Activated CD4-positive, CD25-positive, alpha-beta regulatory T cell treated with anti-CD3 and anti-CD28 coated beads, Interleukin-2, amount 50 U/mL, for 72 hours (primary cell): ENCODE results near the gene CDKL1.

Experiments used
- DNase-seq: peaks from one replicate; pipeline ENCODE4 v3.0.0; 2021

Gene CDKL1

GRCh38 chr14:50355692-50356091, 41.0 kb downstream of the CDKL1 start:
- DNase-seq, result no peak

DNA sequence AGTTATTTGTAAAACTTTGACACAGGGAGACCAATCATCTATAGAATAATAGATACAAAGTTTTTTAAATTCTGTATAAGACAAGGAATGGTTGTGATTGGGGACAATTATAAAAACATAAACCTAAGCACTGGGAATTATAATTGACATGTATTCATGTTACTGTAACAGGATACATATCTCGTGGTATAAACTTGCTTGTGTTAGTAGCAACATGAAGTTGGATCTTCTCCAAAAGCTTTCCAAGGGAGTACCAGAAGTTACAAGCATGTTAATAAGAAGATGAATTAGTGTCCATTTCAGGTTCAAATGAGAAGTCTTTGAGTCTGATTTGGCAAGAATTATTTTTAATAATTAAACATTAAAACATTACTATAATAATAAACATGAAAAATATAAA, 42.2 kb downstream of the CDKL1 start:
- DNase-seq, result no peak

DNA sequence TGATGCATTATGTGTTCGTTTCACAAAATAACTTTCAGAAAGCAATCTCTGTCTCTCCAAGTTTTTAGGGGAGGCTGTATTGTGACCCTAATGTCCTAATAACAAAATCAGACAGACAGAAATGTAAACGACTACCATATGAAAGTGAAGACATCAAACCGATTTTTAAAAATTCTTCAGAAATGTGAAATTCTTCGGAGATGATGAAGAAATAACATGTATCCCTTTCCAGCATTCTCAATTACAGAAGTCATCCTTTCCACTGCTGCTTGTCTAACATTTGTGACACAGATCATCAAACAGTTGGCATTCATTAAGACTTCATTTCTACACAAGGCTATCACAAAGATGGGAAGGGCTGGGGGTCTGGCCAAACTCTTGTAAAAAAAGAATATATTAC, 43.6 kb downstream of the CDKL1 start:
- DNase-seq, result no peak

- DNase-seq, result no peak
Observed at GRCh38 chr14:50352584-50352983, 44.1 kb downstream of the CDKL1 start.

- no peak for DNase-seq
Observed at GRCh38 chr14:50350975-50351374, 45.7 kb downstream of the CDKL1 start.

- no peak for DNase-seq
Observed at GRCh38 chr14:50348933-50349332, 47.7 kb downstream of the CDKL1 start.

DNA sequence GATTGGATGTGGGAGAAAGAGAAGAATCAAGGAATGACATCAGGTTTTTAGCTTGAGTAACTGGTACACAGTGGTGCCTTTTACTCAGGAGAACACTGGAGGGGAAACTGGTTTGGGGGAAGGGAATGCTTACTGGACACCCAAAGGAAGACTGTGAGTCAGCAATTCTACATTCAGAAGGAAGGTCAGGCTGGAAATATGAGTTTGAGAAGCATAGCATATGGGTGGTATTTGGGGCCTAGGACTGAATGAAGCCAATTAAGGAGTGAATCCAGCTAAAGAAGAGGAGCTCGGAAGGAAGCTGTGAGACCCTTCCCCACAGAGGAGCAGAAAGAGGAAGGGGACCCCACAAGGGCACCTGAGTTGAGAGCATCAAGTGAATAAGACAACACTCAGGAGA, 49.2 kb downstream of the CDKL1 start:
- no peak for DNase-seq

GRCh38 chr14:50345846-50346422, 50.7 kb downstream of the CDKL1 start:
- DNase-seq, result no peak

DNA sequence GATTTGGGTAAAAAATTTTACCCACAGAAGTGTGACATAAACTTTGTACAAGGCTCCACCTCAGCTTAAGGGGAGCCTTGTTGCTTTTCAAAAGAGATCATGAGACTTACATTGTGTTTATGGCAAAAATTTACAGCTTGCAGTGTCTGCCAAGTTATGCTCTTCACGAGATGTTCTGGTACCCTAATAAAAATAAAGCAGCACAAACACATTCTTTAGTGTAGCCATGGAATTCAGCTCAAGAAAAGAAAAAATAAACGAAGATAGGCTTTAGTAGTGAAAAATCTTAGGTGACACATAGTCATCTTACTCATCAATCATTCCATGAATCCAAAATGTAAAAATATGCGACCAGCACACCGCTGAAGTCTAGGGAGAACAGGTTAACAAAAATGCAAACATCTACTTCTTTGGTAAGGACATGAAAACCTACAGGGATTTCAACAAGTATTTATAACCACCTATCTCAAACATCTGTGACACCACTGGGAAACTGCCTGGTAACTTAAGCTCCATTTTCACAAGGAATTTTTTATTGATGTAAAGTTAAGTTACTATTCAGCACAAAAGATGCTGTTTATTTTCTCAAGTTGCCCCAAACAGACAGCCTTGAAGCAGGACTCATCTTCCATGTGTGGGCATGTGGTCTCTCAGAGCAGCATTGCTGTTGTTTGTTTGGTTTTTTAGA, 51.7 kb downstream of the CDKL1 start:
- DNase-seq, result no peak

- peak; percentile 67 for DNase-seq
Observed at GRCh38 chr14:50344116-50344775, 52.4 kb downstream of the CDKL1 start.

DNA sequence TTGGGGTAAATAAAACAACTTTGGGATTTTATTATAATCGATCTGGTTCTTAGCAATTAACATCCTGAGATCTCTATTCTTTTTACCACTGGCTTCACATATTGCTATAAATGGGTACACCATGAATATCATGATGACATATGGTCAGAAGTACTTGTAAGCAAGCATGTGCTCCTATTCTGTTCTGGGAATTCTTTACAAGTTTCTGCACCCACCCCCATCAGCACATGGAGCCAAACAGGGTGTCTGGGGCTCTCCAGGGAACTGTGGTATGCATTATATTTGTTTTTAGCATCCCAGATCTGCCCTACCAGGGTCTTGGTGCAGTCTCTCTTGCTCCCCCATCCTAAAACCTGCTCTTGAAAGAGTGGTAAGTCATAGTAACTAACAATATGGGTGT, 53.2 kb downstream of the CDKL1 start:
- DNase-seq, result no peak

GRCh38 chr14:50342221-50343078, 54.2 kb downstream of the CDKL1 start:
- no peak for DNase-seq

GRCh38 chr14:50340963-50341362, 55.7 kb downstream of the CDKL1 start:
- no peak for DNase-seq

GRCh38 chr14:50340045-50340444, 56.6 kb downstream of the CDKL1 start:
- no peak for DNase-seq

DNA sequence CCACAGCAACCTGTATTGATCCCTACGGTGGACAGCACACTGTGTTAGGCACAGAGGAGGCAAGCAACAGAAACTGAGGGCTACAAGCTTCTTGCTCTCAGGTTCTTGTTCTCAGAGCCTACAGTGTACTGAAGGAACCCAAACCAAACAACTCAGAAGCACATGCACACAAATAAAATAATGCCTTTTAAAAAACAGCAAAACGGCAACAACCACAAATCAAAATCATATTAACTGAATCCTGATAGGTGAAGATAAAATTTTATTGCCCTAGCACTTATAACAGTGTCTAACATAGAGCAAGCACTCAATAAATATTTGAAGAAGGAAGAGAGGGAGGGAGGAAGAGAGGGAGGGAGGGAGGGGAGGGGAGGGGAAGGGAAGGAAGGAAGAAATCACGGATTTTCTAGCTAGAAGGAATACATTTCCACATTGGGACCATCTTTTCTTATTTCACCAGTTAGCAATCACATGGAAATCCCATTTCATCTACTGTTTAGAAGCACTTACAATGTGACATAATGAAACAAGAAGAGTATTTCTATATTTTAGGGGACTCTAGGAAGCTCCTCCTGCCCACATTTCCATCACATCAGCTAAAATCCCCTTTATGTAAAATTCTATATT, 57.4 kb downstream of the CDKL1 start:
- no peak for DNase-seq

DNA sequence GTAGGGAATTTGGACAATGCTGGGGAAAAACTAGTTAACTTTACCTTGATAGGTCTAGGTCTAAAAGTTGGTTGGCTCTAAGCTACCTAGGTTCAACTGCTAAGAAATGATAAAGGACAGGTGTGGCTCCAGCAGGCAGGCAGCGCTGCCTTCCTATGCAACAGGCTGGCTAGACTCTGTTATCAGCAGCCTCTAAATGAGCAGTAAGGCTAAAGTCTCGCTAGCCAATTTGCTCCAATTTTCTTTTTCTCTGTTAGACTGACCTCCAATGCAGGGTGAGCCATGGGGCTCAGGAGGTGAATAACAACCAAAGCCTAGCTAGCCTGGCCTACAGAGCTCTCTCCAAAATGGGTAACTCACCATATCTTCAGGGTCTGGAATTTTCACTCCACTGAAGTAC, 58.1 kb downstream of the CDKL1 start:
- no peak for DNase-seq

DNA sequence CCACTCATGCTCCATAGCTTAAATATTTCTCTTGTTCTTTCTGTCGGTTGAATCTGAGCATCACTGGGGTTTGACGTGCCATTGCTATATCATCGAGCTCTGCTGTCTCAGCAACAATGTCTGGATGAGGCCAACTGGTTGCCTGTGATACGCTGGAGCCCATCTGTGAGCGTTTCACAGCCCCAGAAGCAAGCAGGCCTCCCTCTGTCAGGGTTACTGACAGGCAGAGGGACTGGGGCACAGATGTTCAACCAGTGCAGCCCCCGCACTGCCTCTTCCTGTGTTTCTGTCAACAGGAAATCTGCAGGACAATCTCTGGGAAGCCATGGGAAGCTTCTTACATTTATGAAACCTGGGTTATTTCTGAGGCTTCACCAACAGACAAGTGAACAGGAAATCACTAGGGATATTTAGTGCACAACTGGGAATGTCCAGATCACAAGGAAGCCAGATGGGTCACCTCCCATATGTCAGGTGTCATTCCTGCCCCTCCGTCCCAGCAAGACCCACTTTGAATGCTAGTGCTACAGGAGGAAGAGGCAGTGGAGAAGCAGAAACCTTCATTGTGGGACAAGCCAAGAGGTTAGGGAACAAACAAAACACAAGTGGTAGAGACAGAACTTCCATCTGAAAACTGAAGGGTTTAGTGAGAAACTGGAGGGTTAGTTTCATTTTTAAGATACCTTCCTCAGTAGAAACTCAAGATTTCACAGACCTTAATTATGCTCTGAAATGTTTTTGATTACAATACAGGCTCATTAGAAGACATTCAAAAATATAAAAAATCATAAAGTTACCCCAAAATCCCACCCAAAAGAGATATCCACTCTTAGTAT, 60.5 kb downstream of the CDKL1 start:
- no peak for DNase-seq

- no peak for DNase-seq
Observed at GRCh38 chr14:50335389-50335788, 61.3 kb downstream of the CDKL1 start.

DNA sequence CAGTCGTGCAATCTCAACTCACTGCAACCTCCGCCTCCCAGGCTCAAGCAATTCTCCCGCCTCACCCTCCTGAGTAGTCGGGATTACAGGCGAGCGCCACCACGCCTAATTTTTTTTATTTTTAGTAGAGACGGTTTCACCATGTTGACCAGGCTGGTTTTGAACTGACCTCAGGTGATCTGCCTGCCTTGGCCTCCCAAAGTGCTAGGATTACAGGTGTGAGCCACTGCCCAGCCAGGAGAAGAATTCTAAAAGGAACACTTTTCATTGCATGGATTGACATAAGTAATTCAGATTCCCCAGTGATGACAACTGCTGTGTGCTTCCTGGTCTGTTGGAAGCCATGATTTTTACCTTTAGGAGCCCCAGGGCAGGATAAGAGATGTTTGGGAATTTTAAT, 62.5 kb downstream of the CDKL1 start:
- DNase-seq, result no peak

DNA sequence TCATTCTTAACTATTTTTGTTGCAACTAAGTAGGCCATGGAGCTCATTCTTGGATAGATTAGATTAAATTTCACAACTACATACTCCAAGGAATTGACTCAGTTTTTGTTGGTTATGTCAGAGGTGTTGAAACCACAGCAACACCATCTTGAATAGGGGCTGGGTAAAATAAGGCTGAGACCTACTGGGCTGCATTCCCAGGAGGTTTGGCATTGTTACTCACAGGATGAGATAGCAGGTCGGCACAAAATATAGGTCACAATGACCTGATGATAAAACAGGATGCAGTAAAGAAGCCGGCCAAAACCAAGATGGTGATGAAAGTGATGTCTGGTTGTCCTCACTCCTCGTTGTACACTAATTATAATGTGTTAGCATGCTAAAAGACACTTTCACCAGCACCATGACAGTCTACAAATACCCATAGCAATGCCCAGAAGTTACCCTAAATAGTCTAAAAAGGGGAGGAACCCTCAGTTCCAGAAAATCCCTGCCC, 63.6 kb downstream of the CDKL1 start:
- DNase-seq, result no peak

GRCh38 chr14:50331596-50331995, 65.1 kb downstream of the CDKL1 start:
- no peak for DNase-seq
